ENCODE data around the gene NCR3LG1. TPM values are rescaled to one million over a fixed set of nuclear protein-coding genes. Genes with fewer than 3 reads are reported as not detected.

NCR3LG1 gene
- total RNA-seq, 2 donors from 2014 or later = 4.2 to 9.7 TPM

DNA sequence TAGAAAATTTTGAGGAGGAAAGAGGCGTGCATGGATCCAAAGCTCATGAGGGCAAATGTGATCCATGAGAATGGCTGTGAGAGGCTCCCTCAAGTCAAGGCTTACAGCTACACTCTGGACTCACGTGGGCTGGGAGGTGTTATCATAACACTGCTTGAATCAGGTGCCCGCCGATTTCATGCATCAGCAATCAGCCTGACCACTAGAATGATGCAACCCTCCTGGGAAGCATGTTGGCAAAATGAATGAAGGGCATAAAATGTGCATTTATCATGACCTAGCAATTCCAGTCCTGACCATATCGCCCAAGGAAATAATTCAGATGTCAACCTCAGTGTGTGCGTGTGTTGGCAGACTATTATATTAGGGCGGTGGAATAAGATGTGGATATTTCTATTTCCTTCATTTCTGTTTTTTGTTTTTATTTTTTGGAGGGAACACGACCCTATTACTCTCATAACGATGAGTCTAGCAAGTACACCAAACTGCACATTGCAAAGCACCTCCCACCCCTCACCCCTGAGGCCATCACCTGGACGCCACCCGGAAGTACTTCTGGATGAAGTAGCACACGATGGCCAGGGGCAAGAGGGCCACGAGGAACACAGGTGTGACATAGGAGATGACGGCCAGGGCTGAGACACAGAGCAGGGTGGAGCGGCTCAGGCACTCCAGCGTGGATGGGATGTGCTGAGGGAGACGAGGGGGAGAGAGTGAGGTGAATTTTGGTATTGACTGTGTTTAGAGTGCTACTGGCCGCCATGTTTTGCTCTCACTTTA lies 52.6 kb downstream of the NCR3LG1 start:
- no peak for DNase-seq (ENCODE audit: low spot score)
- Histone ChIP-seq H3K4me3 (no peak overlapping the region), H3K27ac (no peak overlapping the region), H3K36me3 (no peaks in the 10 kb centered on the region), H3K4me1 (ENCODE audit: control insufficient read depth in 1 of 2, low read depth in 2 of 2) (peaks cover 10 to 21% of the 10 kb centered on the region in 2 donors), H3K9me3 (no peaks in the 10 kb centered on the region), H3K27me3 (replicated peaks; ENCODE audit: insufficient read depth) (no peaks in the 10 kb centered on the region)
- TF ChIP-seq, protein P1, sequence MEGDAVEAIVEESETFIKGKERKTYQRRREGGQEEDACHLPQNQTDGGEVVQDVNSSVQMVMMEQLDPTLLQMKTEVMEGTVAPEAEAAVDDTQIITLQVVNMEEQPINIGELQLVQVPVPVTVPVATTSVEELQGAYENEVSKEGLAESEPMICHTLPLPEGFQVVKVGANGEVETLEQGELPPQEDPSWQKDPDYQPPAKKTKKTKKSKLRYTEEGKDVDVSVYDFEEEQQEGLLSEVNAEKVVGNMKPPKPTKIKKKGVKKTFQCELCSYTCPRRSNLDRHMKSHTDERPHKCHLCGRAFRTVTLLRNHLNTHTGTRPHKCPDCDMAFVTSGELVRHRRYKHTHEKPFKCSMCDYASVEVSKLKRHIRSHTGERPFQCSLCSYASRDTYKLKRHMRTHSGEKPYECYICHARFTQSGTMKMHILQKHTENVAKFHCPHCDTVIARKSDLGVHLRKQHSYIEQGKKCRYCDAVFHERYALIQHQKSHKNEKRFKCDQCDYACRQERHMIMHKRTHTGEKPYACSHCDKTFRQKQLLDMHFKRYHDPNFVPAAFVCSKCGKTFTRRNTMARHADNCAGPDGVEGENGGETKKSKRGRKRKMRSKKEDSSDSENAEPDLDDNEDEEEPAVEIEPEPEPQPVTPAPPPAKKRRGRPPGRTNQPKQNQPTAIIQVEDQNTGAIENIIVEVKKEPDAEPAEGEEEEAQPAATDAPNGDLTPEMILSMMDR (IDR thresholded peaks at IDR 0.05) = no peak
- no peak for ATAC-seq (ENCODE audit: insufficient number of reproducible peaks, low FRiP score, low read depth)

DNA sequence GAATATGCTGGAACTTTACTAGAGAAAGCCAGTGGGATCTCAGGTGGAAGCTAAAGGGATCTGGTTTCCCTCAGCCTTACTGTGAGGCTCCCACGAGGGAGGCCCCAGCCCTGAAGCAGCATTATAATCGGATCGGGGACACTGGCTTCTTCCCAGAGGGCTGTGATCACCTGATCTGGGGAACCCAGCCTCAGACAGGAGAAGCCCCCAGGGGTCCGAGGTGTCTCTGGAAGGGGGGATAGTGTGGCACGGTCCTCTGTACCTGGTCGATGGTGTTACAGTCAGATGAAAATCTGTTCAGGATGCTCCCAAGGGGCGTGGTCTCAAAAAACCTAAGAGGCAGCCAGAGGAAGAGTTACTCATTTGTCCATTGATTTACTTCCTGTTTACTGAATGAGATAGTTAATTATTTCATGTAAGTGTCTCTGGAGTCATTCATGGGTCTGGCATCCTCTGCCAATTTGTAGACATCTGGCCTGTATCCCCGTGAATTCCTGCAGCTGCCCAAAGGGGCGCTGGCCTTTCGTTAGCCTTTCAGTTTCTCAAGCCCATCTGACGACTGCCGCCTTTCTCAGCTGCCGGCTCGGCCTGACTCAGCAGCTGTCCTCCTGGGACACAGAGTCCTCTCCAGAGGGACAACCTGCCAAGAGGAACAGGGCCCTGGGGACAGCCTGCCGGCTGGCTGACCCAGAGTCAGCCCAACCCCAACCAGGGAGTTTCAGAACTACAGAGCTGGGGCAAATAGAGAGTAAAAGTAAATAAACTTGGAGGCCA lies 53.8 kb downstream of the NCR3LG1 start:
- peak overlapping the region; percentile 26 for H3K4me3 ChIP-seq
- H3K36me3 ChIP-seq = no peaks in the 10 kb centered on the region
- ATAC-seq (ENCODE audit: insufficient number of reproducible peaks, low FRiP score, low read depth) (peak; percentile 61), DNase-seq (ENCODE audit: low spot score) (peak; percentile 49)
- no peaks in the 10 kb centered on the region for H3K9me3 ChIP-seq
- TF ChIP-seq, protein P1 (IDR thresholded peaks at IDR 0.05) = peak; percentile 22
- peak overlapping the region; percentile 52 to 60 for H3K27ac ChIP-seq
- H3K4me1 ChIP-seq (ENCODE audit: control insufficient read depth in 1 of 2, low read depth in 2 of 2) = peaks cover 10 to 21% of the 10 kb centered on the region in 2 donors
- H3K27me3 ChIP-seq (replicated peaks; ENCODE audit: insufficient read depth) = no peaks in the 10 kb centered on the region

DNA sequence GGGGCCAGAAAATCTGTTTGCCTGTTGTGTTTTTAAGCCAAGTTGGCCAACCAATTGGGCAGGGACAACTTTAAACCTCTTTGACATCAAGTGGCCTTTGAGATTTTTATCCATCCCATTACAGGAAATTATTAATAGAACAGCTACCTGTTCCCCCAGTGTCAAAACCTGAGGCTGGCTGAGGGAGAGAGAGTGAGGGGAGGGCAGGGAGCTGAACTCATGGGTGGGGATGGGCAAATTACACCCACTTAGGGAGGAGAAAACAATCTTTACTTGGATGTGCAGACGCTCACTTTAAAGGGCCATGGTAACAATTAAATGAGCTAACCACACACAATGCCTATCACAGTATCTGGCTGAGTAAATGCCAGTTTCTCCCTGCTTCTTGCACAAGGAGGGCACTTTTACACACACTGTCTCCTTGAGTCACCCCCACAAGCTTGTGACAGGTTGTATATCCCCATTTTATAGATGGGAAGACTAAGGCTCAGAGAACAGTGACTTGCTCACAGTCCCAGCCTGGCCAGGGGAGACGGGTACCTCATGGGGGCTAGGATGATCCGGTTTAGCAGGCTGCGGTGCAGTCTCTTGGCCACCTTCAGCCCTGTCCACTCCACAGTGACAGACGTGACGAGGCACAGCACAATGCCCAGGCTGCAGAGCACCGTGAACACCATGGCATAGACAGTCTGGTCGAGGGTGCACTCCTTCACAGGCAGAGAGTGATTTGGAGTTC lies 54.6 kb downstream of the NCR3LG1 start:
- no peaks in the 10 kb centered on the region for H3K9me3 ChIP-seq
- no peaks in the 10 kb centered on the region for H3K36me3 ChIP-seq
- no peaks in the 10 kb centered on the region for H3K27me3 ChIP-seq (replicated peaks; ENCODE audit: insufficient read depth)
- ATAC-seq (ENCODE audit: insufficient number of reproducible peaks, low FRiP score, low read depth) (no peak), DNase-seq (ENCODE audit: low spot score) (no peak)
- TF ChIP-seq, protein P1 (IDR thresholded peaks at IDR 0.05) = no peak
- peak overlapping the region; percentile 26 for H3K4me3 ChIP-seq
- peak overlapping the region; percentile 52 to 60 for H3K27ac ChIP-seq
- peaks cover 10 to 21% of the 10 kb centered on the region in 2 donors for H3K4me1 ChIP-seq (ENCODE audit: control insufficient read depth in 1 of 2, low read depth in 2 of 2)

DNA sequence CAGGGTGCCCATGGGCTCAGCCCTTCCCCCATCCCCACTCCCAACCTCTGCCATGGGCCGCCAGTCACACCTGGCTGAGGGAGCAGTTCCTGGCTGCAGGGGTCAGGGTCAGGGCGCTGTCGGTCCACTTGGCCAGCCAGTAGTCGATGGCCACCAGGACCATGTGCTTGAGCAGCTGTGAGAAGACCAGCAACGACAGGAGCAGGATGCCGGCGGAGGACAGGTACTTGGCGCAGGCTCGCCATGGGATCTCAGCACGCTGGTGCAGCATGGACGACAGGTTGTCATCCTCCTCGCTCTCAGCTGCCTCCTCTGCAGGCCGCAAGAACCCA lies 55.2 kb downstream of the NCR3LG1 start:
- H3K27me3 ChIP-seq (replicated peaks; ENCODE audit: insufficient read depth) = no peaks in the 10 kb centered on the region
- peaks cover 10 to 21% of the 10 kb centered on the region in 2 donors for H3K4me1 ChIP-seq (ENCODE audit: control insufficient read depth in 1 of 2, low read depth in 2 of 2)
- H3K27ac ChIP-seq = no peak overlapping the region
- no peaks in the 10 kb centered on the region for H3K9me3 ChIP-seq
- TF ChIP-seq, protein P1 (IDR thresholded peaks at IDR 0.05) = no peak
- H3K36me3 ChIP-seq = no peaks in the 10 kb centered on the region
- ATAC-seq (ENCODE audit: insufficient number of reproducible peaks, low FRiP score, low read depth) (no peak), DNase-seq (ENCODE audit: low spot score) (no peak)
- no peak overlapping the region for H3K4me3 ChIP-seq

DNA sequence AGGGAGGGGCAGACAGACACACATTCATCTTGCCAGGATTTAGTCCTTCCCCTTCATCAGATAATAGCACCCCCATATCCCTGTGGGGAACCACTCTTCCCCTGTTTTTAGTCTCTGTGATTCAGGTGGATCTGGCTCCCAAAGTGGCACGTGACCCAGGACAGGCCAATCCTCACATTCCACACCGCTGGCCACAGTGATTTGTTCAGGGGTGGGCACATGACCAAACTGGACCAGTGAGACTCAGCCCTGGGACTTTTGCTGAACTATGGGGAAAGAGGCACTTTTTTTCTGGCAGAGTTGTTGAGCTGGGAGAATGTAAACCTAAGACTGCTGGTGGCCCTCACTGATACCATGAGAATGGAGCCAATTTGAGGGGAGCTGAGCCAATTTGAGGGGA lies 56.0 kb downstream of the NCR3LG1 start:
- DNase-seq (ENCODE audit: low spot score) (no peak), ATAC-seq (ENCODE audit: insufficient number of reproducible peaks, low FRiP score, low read depth) (no peak)
- TF ChIP-seq, protein P1 (IDR thresholded peaks at IDR 0.05) = no peak
- H3K4me1 ChIP-seq (ENCODE audit: control insufficient read depth in 1 of 2, low read depth in 2 of 2) = peaks cover 10 to 21% of the 10 kb centered on the region in 2 donors
- H3K27me3 ChIP-seq (replicated peaks; ENCODE audit: insufficient read depth) = no peaks in the 10 kb centered on the region
- H3K27ac ChIP-seq = no peak overlapping the region
- no peaks in the 10 kb centered on the region for H3K9me3 ChIP-seq
- H3K4me3 ChIP-seq = no peak overlapping the region
- H3K36me3 ChIP-seq = no peaks in the 10 kb centered on the region

Measured in thoracic aorta (tissue), 2 donors.